GM18861 (cell line): Measurements from ENCODE around the gene ZNF521.

ENCODE experiments used
- ATAC-seq: cut with Tn5 transposase; IDR thresholded peaks from one replicate; pipeline ENCODE4 v1.9.1; 2021; ENCODE audit not compliant: unreplicated experiment

Gene ZNF521

DNA sequence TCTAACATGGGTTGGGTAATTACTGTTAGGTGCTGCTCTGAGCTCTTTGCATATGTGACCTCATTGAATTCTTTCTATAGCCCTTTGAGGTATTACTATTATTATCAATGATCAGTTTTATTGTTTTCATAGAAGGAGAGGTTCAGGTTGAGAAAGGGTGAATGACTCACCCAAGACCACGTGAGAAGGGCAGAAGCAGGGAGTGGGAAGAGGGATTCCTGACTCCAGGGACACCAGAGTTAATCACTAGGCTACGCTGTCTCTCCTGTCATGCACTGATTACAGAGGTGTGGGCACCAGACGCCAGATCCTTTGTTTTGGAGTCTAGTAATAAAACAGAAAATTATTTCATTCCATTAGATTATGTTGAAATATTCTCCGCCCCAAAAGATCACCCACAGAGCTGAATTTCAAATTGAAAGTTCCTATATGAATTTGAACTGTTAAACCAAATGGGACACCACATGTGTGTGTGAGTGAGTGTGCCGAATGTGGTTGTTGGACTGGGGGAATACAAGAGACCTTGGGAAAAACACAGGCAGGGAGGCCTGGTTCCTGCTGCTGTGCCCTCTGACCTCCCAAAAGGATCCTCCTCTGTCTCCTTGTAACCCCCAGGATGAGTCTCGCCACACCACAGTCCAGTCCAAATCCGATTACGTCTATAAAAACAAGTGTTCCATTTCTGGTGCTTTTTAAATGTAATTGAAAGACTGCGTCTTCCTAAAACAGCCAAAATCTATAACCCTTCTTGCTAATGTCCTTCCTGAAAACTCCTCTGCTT lies 215.4 kb downstream of the ZNF521 start:
- ATAC-seq, result no peak

- no peak for ATAC-seq
Observed at GRCh38 chr18:25134861-25135260, 217.1 kb downstream of the ZNF521 start.

DNA sequence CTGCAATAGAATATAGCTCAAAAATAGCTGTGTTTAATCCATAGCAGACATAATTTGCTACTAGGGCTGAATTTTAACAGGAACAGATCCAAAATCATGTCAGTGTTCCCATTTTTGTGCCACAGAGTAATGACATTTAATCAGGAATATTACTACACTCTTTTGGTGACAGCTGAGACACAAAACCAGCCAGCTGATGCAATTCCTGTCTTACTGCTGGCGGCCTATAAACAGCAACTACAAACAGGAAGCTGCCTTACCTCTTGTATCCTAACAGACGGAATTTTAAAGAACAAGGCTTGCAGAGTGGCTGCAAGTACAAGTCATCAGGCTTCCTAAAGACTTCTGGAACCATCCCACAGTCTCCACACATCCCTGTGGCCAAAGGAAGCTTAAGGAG lies 218.1 kb downstream of the ZNF521 start:
- ATAC-seq, result no peak

DNA sequence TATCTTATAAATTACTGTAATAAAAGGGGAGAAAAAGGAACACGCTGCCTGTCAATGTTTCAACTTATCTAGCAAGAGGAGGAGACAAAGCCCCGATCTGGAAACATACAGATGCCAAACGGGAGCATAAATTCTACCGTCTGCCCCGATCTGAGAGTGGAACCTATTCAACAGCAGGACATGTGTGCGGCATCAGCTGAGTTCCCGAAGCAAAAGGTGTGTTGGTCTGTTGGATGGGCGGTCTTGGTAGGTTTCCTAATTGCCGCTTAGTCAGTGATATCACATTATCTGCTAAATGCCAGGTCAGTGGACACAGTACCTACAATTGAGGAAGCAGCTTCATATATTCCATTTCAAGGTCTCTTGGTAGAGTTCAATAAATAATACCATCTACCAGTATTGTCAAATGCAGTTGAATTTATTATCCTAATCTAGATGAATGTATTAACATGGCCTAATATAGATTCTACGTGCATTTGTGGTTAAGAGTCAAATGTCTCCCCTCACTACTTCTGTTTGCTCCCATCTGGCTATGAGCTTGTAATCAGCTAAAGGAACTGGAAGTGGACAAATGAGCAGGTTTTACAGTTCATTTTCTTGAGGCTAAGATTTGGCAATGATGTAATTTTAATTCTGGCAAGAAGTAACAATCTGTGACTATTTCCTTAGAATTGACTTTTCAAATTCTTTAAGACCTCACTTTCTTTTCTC lies 219.0 kb downstream of the ZNF521 start:
- no peak for ATAC-seq

DNA sequence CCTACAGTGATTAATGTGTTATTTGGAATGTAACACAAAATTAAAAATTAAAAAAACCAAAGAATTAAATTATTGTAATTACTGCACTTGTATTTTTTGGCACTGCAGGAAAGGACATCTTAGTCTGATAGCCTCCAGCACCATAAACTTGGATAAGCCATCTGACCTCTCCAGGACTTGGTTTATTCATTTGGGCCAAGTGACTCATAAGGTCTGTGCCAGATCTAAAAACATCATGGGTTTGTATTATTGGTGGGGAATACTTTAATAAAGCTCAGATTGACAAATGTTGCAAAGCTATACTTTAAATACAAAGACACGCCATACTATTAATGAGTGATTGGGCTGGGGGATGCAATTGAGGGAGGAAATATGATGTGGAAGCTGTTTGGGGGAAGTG lies 225.2 kb downstream of the ZNF521 start:
- no peak for ATAC-seq

- no peak for ATAC-seq
Observed at GRCh38 chr18:25125680-25126079, 226.3 kb downstream of the ZNF521 start.

- no peak for ATAC-seq
Observed at GRCh38 chr18:25123438-25124232, 228.3 kb downstream of the ZNF521 start.

DNA sequence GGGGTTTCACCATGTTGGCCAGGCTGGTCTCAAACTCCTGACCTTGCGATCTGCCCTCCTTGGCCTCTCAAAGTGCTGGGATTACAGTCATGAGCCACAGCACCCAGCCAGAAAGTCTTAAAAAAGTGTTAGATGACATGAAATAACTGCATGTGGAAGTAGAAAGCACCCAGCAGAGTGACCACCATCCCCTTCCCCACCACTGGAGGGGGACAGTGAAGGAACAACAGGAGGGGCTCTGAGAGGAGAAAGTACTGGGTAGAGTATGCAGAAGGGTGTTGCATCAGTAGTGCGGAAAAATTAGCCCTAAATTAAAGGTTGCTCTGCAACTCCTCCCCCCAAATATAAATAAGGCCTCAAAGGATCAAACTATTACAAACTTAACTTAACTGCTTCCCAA lies 230.5 kb downstream of the ZNF521 start:
- ATAC-seq, result no peak

DNA sequence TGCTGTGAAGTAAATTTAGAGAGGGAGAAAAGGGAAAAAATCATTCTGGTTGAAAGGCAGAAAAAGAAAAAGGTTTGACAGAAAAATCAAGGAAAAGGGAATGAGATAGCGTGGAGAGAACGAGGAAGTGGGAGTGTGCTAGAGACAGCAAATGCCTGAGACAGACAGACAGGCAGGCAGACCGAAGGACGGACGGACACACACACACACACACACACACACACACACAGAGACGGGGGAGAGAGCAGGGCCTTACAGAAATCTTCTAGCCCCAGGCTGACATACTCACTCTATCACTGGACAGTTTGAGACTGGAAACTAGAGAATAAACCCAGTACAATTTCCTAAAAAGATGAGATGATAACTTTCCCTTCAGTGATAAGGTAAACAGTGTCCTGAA lies 238.4 kb downstream of the ZNF521 start:
- ATAC-seq, result no peak

- no peak for ATAC-seq
Observed at GRCh38 chr18:25112821-25113434, 239.0 kb downstream of the ZNF521 start.

DNA sequence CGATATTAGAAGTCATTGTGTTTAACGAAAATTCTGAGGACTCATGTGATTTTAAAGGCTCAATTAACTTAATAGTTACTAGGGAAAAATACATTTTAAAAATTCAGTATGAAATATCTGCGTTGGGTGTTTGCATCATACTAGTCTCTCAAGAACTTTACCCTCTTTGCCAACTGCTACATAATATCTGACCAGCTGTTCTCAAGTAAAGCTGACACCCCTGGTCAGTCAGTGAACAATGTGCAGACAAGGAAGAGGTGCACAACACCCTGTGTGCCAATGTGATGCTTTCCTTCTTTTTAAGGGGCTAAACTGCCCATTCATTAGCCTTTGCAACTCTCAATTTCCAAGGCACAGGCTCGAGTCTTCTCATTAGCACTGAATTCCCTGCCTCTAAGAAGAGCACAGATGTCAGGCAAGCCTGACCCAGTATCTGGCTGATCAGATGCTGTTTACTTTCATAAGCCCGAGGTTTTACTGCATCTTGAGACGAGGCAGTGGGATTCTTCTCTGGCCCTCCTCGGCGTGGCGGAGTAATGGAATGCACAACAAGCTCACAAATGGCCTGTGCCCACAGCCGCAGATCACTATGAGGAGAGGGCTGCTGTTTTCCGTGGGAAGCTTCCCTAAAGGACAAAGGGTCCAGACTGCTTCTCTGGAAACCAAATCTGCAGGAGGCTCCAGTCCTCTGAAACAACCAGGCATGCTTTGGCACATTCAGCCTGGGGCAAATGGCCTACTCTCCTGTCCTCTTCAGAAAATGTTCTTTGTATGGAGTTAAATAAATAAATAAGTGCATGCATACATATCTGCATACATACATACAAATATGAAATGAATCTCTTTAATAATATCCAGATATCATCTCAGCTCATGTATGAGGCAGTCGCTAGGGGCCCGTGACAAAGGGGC lies 240.3 kb downstream of the ZNF521 start:
- no peak for ATAC-seq

DNA sequence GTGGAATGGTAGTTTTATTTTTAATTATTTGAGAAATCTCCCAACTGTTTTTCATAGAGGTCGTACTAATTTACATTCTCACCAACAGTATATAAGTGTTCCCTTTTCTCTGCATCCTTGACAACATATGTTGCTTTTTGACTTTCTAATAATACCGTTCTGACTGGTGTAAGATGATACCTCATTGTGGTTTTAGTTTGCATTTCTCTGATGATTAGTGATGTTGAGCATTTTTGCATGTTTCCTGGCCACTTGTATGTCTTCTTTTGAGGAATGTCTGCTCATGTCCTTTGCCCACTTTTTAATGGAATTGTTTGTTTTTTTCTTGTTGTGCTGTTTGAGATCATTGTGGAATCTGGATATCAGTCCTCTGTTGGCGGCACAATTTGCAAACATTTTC lies 242.5 kb downstream of the ZNF521 start:
- ATAC-seq, result no peak

DNA sequence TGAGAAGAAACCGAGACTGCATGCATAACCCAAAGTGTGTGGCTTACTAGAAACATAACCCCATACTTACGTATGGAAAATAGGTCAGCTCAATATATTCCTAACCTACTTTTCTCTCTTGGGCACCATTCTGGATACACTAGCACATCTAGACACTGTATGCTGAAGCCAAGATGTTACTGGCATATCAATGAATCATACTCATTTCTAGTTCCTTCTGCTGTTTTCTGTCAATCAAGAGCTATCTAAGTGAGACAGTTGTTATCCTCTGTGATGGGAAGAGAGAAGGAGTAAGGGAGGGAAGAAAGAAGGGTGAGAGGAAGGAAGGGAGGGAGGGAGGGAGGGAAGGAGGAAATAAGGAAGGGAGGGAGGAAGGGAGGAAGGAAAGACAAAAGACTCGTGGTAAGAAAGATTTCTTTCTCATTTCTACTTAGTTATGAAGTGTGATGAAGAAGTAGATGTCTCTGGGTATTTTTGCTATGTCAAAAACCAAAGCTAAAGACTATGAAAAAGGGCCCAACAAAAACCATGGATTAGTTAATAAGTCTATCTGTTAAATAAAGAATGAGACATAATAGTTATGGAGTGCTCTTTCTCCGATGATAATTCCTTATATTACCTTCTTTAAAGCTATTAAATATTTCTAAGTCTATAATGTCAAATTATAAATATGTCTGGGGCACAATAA lies 248.4 kb downstream of the ZNF521 start:
- no peak for ATAC-seq

GRCh38 chr18:25102662-25103061 lies 249.3 kb downstream of the ZNF521 start:
- no peak for ATAC-seq

DNA sequence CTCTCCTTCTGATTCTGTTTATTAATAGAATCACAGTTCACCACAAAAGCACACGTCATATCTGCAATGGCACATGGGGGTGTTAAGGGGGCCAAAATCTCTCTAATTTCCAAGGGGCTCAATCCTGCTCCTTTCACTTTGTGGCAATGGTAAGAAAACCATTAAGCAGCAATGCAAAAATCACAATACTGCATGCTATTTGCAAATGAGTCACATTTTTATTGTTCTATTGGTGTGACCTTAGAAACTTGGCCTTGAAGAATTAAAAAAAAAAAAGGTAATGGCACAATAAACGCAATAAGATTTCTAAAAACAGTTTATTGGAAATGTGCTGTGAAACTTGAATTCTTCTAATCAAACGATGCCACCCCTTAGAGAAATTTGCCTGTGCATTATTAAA lies 251.5 kb downstream of the ZNF521 start:
- ATAC-seq, result no peak

DNA sequence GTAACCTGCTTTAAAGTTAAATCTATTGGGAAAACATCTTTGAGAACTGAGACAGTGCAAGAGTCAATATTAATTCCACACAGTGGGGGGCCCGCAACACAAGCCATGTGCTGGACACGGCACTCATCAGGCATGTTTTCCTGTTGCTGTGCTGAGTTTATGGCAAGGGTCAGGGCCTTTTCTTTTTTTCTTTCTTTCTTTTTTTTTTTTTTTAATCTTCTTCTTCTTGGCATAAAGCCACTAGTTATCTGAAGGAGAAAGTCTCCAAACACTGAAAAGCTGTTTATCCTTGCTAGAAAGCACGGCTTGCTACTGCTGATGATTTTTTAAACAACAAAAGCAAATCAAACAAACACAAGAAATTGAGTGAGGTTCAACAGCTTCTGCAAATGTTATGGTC lies 252.1 kb downstream of the ZNF521 start:
- ATAC-seq, result no peak

DNA sequence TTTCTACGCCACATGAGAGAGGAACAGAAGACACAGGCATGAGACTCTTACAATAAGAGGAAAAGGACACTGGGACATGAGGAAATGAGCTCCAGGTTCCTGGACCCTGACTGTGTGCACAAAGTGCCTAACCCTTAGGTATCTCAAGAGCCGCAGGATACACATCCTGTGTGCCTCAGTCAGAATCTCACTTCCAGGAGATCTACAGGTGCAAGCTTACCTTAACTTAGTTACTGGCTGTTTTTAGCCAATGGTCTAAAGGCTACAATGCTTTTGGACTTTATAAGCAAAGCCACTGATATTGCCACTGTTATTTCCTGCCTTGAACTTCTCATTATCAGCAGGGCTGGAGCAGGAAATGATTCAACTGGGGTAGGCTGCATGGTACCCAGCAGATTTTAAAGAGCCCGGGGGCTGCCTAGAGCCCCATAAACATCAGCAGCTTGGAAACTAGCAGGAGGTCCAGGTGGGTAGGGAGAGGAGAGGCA lies 254.4 kb downstream of the ZNF521 start:
- no peak for ATAC-seq

GRCh38 chr18:25097057-25097456 lies 254.9 kb downstream of the ZNF521 start:
- no peak for ATAC-seq

DNA sequence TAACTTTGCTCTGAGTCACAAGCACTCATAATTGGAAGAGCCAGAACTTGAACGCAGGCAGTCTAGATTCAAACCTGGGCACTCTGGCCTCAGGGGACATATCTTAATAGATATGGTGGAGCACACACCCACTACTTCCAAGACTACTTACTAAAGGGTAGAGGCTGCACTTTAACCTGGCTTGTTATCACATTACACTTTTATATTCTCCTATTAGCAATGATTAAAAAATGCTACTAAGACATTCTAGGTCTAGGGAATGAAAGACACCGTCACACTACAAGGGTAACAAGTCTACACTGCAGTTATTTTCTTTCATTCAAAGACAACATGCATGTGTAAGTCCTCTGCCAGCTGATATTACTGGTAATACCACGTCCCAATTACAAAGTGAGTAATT lies 258.8 kb downstream of the ZNF521 start:
- ATAC-seq, result no peak

DNA sequence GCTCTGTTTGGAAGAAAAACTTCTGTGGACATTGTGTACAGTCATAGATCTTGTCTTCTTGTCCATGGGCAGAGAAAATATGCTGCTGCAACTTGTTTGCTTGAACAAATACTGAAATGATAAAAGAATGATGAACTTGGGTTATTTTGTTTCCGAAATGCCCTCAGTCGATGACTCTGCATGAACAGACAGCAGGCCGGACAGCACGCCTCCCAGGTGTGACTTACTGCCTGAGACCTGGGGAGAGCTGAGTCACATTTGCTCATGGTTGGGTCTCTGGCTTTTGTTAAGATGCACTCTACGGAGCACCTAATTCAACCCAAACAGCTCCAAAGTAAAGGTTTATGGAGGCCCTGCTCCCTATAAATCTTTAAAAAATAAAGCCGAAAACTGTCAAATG lies 262.5 kb downstream of the ZNF521 start:
- ATAC-seq, result no peak
